ENCODE results near the gene PAPSS2.

DNA sequence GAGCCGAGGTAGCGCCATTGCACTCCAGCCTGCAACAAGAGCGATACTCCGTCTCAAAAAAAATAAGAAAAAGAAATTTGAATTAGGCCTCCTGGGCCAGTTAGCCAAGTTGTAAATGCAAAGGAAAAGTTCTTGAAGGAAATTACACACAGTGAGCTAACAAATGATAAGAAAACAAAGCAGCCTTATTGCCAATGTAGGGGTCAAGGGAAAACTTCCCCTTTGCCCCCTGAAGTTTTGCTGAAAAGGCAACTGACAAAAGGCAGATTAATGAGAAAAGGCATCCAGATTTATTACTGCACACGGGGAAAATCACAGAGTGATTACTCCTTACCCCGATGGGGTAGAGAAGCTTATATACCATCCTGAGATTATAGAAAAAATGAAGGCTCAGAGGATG, 70.3 kb downstream of the PAPSS2 start:
- TF ChIP-seq, protein P1, sequence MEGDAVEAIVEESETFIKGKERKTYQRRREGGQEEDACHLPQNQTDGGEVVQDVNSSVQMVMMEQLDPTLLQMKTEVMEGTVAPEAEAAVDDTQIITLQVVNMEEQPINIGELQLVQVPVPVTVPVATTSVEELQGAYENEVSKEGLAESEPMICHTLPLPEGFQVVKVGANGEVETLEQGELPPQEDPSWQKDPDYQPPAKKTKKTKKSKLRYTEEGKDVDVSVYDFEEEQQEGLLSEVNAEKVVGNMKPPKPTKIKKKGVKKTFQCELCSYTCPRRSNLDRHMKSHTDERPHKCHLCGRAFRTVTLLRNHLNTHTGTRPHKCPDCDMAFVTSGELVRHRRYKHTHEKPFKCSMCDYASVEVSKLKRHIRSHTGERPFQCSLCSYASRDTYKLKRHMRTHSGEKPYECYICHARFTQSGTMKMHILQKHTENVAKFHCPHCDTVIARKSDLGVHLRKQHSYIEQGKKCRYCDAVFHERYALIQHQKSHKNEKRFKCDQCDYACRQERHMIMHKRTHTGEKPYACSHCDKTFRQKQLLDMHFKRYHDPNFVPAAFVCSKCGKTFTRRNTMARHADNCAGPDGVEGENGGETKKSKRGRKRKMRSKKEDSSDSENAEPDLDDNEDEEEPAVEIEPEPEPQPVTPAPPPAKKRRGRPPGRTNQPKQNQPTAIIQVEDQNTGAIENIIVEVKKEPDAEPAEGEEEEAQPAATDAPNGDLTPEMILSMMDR (IDR thresholded peaks at IDR 0.05) = no peak
- no peak for TF ChIP-seq POLR2A (IDR thresholded peaks at IDR 0.05)

Measured in lower leg skin (tissue), 3 donors.